GM12891 (cell line): Measurements from ENCODE around the gene ASCL2.

Experiments used
- POLR2A ChIP-seq: IDR thresholded peaks from 2 replicates; pipeline ENCODE4 v1.6.1; 2011; ENCODE audit warnings: low read depth, low read length, control low read depth
- POLR2AphosphoS5 ChIP-seq: IDR thresholded peaks from 2 replicates; pipeline ENCODE4 v1.6.1; 2011; ENCODE audit warnings: low read depth, low read length, control low read depth
- POU2F2 ChIP-seq: IDR thresholded peaks from 2 replicates; pipeline ENCODE4 v1.6.1; 2011; ENCODE audit warnings: low read depth, mild to moderate bottlenecking, control low read depth, low read length, moderate library complexity
- TAF1 ChIP-seq: IDR thresholded peaks from 2 replicates; pipeline ENCODE4 v1.6.1; 2011; ENCODE audit warnings: low read depth, low read length, control low read depth

DNA sequence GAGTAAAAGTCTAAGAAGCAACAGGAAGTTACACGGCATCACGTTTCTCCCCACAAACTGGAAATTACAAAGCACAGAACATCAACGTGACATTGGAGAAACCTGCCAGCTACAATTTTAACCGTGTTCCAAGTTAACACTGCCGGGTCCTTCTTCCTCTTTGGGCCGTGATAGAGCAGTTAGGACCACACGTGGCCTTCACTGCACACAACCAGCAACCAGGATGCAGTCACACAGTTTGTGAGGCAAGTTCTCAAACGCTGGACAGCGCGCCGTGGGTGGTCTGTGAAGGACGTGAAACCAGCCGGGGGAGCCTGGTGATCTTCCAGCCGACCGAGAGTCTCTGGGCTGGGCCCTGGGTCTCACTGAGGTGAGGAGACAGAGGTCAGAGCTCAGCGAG is 16.7 kb upstream of the ASCL2 start:
- TF ChIP-seq TAF1 (no peak), POLR2A (no peak), POU2F2 (no peak), POLR2AphosphoS5 (no peak)
